Activated CD8-positive, alpha-beta memory T cell treated with anti-CD3 and anti-CD28 coated beads, Interleukin-2, amount 50 U/mL, for 48 hours (primary cell): ENCODE data around the gene P2RY13.

Experiments
- DNase-seq: peaks from one replicate; pipeline ENCODE4 v3.0.0-alpha.2; 2020

The P2RY13 gene

DNA sequence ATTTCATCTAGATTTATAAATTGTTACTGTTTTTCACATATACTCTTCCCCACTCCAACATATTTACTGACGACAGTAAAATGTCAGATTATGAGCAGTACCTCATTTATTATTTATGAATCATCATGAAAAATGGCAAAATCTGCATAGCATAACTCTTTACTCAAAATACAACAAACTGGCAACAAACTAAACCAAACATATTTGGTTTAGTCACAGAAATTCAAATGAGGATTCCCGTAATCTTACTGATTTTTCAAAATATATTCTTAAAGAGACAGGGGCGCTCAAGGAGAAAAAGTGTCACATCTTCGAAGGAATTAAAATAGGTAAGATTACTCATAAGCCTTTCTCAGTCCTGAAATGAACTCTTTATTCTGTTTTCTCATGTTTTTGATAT, 9.7 kb downstream of the P2RY13 start:
- no peak for DNase-seq

- DNase-seq, result no peak
These were observed 10.4 kb downstream of the P2RY13 start for GRCh38 chr3:151318991-151319390.

DNA sequence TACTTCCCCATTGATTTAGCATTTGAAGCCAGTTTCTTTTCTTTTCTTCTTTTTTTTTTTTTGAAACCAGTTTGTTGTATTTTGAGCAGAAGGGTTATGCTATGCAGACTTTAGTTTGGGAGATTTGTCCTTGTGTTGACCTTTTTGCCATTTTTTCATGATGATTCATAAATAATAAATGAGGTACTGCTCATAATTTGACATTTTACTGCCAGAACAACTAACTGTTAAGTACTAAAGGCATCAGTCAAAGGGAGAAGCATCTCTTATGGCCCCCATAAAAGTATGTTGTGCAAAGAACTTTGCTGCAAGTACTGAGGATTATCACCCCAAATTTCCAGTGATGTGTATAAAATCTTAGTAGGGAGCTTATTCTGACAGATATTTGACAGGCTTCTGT, 11.0 kb downstream of the P2RY13 start:
- DNase-seq, result no peak

DNA sequence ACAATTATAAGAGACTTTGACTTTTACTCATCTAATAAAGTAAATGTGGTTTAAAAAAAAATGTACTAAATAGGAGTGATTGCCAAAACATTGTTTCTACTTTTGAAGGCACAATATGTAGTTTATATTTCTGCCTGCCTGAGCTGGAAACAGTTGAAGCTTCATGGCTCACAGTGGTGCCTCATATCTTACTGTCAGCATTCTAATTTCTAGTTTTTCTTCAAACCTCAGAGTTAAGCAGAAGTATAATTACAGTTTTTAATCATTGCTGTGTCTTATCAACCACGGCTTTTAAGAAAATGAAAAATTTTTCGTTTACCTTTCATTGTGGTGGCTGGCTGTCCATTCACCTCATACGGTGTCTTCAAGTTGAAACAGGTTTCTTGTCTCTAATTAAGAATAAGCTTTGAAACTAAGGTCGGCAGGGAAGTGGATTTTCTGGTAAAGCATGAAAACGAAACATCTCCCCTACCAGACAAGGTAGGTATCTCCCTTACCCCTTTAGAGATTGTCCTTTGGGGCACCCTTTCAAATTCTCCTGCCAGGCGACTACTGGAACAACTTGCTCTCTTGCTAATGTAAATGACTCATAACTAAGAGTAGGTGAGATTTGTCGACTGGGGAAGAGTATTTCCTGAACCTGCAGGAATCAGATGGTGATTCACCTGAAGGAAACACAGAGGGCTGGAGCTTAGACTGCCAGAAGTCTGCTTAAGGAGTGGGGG, 12.9 kb downstream of the P2RY13 start, which contains the start of gene GPR87:
TSS of gene GPR87 (minus strand) at position 554 of the 725 bp plus-strand sequence. CDS start 16,720 bp downstream, outside the sequence.
- DNase-seq, result no peak

GRCh38 chr3:151315846-151316245, 13.5 kb downstream of the P2RY13 start:
- no peak for DNase-seq

- DNase-seq, result no peak
These were observed 14.2 kb downstream of the P2RY13 start for GRCh38 chr3:151315136-151315535.

- no peak for DNase-seq
These were observed 14.8 kb downstream of the P2RY13 start for GRCh38 chr3:151314593-151314992.

- DNase-seq, result no peak
These were observed 15.2 kb downstream of the P2RY13 start for GRCh38 chr3:151314137-151314536.

DNA sequence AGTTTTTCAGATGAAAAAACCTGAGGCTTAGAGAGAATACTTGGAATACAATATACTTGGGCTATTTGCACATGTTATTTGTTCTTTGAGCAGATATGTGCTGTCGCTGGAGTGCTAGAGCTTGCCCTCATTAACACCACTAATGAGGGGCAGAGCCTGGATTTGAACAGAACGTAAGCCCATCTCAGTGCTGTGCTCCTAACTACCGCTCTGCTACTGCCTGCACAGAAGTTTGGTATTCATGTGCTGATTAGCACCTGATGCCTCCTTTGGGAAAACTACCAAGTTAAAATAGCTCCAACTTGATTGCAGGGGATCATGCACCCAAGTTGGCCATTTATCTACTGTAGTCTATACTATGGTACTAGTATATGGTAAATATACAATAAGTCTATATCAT, 16.4 kb downstream of the P2RY13 start:
- no peak for DNase-seq

DNA sequence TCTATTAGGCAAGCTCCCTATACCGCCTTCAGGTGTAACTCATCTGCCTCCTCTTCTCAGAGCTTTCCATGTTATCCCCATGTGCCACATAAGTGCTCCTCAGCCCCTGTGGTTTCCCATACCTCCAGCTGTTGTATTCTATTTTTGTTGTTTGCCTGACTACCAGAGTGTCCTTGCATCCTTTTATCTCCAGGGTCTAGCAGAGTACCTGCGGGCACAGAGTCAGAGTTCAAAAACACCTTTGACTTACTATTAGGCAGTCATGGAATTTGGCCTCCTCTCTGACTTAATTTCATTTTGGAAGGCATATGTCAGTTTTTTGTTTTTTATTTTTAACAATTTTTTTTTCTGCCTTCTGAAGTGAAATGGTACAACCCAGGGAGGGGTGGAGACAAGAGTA, 19.8 kb downstream of the P2RY13 start:
- no peak for DNase-seq

GRCh38 chr3:151307583-151308488, 21.5 kb downstream of the P2RY13 start:
- no peak for DNase-seq

DNA sequence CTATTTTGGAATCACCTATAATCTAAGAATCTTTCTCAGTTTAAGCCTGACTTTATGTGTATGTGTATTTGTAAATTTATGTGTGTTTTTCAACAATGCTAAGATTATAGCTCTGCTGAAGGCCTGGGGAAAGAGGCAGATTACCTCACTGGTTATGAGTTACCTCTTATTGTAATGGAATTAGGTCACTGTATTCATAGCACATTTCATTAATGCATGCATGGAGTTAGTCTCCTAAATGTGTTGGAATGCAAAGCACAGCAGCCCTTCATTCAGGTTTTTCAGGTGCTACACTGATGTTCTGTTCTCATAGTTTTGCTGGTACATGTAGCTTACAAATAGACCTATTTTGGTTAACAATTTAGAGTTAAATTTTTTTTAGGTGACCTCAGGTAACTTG, 22.2 kb downstream of the P2RY13 start:
- no peak for DNase-seq

DNA sequence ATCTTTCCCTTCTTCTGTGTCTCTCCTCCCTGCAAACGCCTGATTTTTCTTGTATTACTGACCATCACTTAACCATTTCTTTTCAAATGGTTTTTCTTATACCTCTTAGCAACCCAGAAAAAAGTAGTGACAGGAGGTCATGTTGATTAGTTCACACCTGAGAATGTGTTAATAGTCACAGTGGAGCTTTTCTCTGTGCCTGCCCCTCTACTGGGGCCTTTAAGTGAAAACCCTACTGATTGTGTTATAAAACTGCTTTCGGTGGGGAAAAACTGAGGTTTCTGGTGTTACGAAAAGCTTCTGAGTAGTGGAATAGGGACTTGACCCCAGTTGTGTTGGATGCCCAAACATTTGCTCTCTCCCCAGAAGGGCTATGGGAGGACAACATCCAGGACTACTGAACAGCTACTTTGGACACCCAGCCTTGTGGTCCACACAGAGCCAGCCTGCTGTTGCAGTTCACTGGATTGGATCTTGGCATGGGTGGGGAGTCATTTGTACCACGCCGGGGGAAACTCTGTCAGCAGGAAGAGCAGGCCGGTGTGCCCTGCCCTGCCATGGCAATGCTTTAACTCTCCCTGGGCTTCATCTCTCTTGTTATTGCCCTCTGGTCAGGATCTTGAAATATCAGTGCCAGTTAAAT, 23.1 kb downstream of the P2RY13 start:
- peak; percentile 63 for DNase-seq

DNA sequence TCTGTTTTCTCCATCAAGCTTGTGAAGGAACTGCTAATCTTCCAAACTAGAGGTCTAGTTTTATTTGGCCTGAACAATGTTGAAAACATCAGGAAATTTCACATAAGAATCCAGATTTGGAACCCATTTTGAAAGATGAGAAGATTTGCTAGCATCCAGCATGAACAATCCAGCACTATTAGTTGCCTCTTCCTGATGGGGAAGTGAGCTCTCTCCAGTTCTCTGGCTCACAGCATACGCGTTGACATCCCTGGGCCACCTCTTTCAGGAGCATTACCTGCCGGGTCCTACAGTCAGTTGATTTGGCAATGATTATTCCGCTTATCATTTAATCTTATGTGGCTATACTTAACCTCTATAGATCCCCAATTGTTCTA, 23.6 kb downstream of the P2RY13 start:
- DNase-seq, result no peak

GRCh38 chr3:151305060-151305774, 24.1 kb downstream of the P2RY13 start:
- peak; percentile 73 for DNase-seq

GRCh38 chr3:151303751-151304150, 25.6 kb downstream of the P2RY13 start:
- DNase-seq, result no peak

DNA sequence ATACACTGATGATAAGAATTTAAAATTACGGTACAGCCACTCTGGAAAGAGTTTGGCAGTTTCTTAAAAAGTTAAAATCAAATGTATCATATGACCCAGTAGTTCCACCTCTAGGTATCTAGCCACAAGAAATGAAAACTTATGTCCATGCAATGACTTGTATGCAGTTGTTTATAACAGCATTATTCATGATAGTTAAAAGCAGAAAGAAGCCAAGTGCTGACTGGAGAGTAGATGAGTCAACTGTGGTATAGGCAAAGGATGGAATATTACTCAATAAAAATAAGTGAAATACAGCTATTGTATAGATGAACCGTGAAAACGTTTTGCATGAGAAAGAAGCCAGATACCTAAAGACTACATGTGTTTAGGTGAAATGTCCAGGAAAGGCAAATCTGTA, 27.6 kb downstream of the P2RY13 start:
- DNase-seq, result no peak

DNA sequence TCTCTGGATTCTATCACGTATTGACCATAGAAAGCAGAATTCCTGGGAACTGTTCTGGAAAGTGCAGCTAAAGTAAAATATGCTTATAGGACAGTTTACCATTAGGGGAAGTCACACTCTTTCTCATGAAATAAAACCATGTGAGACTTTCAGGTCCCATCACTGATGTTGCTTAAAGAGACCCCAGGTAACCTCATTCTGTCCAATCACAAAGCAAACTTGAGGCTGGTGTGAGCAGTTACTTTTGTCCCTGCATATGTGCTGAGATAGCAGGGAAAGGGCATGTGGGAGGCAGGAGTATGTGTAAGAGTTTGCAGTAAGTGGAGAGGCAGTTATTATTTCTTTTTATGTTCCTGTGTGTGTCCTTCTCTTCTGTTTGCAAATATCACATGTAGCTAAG, 28.8 kb downstream of the P2RY13 start:
- DNase-seq, result no peak

DNA sequence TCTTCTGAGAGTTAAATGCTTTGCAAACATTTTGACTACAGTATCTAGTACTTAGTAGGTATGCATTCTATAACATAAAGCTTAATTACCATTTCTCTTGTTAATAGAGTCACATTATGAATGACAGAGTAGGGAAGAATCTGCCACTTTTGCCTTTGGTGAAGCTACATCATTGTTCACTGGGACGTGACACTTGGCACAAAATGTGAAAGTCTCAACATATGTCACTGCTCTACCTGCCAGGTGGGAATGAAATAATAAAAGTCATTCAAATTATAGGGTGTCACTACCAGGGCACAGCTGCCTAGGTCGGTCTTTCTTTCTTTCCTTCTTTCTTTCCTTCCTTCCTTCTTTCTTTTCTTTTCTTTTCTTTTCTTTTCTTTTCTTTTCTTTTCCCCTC, 30.3 kb downstream of the P2RY13 start:
- no peak for DNase-seq

DNA sequence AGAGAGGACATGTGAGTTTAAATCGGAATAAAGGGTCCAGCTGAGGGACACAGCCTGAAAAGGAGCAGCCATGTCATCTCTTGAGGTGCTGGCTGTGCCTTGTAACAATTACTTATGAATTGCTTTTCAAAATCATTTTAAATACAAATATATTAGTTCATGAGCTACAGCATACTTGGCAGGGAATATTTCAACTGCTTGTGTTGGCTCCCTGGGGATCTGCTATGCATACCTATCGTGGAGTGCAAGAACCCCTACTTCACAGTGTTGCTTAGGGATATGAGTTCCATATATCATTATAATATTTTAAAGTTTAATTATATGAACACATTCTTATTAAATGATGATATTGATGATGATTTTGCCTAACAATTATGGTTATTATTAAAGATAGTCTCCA, 31.9 kb downstream of the P2RY13 start:
- DNase-seq, result no peak

- no peak for DNase-seq
These were observed 33.1 kb downstream of the P2RY13 start for GRCh38 chr3:151296226-151296625.

DNA sequence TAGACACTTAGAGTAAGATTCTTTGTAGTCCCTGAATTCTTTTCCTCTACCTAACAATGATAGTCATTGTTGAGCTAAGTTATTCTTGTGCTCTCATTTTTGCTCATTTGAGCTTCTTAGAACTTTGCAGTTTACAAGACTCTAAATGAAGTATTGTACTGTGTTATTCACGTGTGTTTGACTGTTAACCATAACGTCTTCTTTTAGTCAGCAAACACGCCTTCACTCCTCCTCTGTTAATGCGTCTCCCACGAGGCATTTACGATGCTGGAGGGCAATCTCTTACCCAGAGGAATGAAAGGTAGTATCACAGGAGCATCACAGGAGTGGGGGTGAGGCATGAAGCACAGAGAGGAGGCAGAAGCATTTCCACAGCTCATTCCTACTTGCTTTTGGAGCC, 36.2 kb downstream of the P2RY13 start:
- no peak for DNase-seq

- DNase-seq, result no peak
These were observed 38.7 kb downstream of the P2RY13 start for GRCh38 chr3:151290673-151291072.
